Heart left ventricle (tissue), 13 donors: ENCODE results near the gene CDC16.

Experiments used
- CTCF ChIP-seq, 12 donors: fragments of 200-600 bp; sonication (generic) in 4 of 12; IDR thresholded peaks; one replicate each; pipeline versions ENCODE4 v1.5.0 to v1.8.0; 2018 to 2022; ENCODE audit warnings: antibody characterized with exemption in 12 of 12, mild to moderate bottlenecking in 5 of 12
- POLR2A ChIP-seq, 2 donors: fragments of 450-650 bp; IDR thresholded peaks; one replicate each; pipeline ENCODE4 v1.6.1; 2017; ENCODE audit warnings: antibody characterized with exemption in 2 of 2, mild to moderate bottlenecking in 2 of 2, moderate library complexity in 2 of 2
- donor health status: ischemic (EF 13 %, LVEDD 7.1; RV severe dilation, severe dysfunction).
- donor health status: DM: no; HTN: yes; CAD: no.
- donor health status: DM: no; HTN: no; CAD: no.
- donor health status: ischemic (EF 25% LVEDD 6.9; RV normal size, moderate dysfunction).
- donor health status: ischemic (EF 25% LVEDD 5.7; RV mildly dilated, moderate dysfunction).
- donor health status: ischemic (EF 35%, LVEDD 5.7; RV mildly dilated, moderate dysfunction).
- donor health status: nonischemic (EF 11% LVEDD 7.7; RV severe dilation, severe dysfunction).
- donor health status: DM: yes; HTN: yes; CAD: no.
- donor health status: PGD.
- donor health status: ischemic (EF 29% LVEDD 5.4; RV normal size, mild dysfunction).
- donor health status: nonischemic (EF 23%, LVEDD 6.1; RV moderate dilation, normal function).

GRCh38 chr13:114194853-114195252 is 39.8 kb upstream of the CDC16 start:
- TF ChIP-seq CTCF (IDR thresholded peaks at IDR 0.05) (no peak), POLR2A (IDR thresholded peaks at IDR 0.05) (no peak)
